NCI-H82 (cell line): ENCODE data around the gene ITPK1.
"Not testable (repeated sequence)": the region's sequence is repeated elsewhere in the genome, so short reads cannot be mapped to it uniquely, and the experiment has no call there.

Experiments used
- DNase-seq: peaks from one replicate; lab custom pipeline; 2025; lab: John Stamatoyannopoulos, UW

The ITPK1 gene

GRCh38 chr14:93084402-93084801 is 31.3 kb downstream of the ITPK1 start:
- no peak for DNase-seq

- no peak for DNase-seq
These were observed 31.8 kb downstream of the ITPK1 start for GRCh38 chr14:93083917-93084316.

GRCh38 chr14:93082576-93083001 is 33.1 kb downstream of the ITPK1 start:
- no peak for DNase-seq

GRCh38 chr14:93081876-93082570 is 33.7 kb downstream of the ITPK1 start:
- DNase-seq: no peak

- no peak for DNase-seq
These were observed 35.8 kb downstream of the ITPK1 start for GRCh38 chr14:93079865-93080403.

GRCh38 chr14:93079321-93079720 is 36.4 kb downstream of the ITPK1 start:
- DNase-seq: no peak

- no peak for DNase-seq
These were observed 36.9 kb downstream of the ITPK1 start for GRCh38 chr14:93078870-93079269.

GRCh38 chr14:93076755-93077154 is 39.0 kb downstream of the ITPK1 start:
- no peak for DNase-seq

GRCh38 chr14:93075891-93076290 is 39.8 kb downstream of the ITPK1 start:
- DNase-seq: no peak

GRCh38 chr14:93073910-93074769 is 41.6 kb downstream of the ITPK1 start:
- no peak for DNase-seq

GRCh38 chr14:93073358-93073707 is 42.4 kb downstream of the ITPK1 start:
- no peak for DNase-seq

- no peak for DNase-seq
These were observed 42.9 kb downstream of the ITPK1 start for GRCh38 chr14:93072659-93073357.

GRCh38 chr14:93068711-93069110 is 47.0 kb downstream of the ITPK1 start:
- DNase-seq: peak; percentile 24

- DNase-seq: no peak
These were observed 48.6 kb downstream of the ITPK1 start for GRCh38 chr14:93067088-93067487.

GRCh38 chr14:93065272-93065730 is 50.4 kb downstream of the ITPK1 start:
- DNase-seq: no peak

- no peak for DNase-seq
These were observed 51.1 kb downstream of the ITPK1 start for GRCh38 chr14:93064411-93065271.

- no peak for DNase-seq
These were observed 52.3 kb downstream of the ITPK1 start for GRCh38 chr14:93063393-93063792.

- no peak for DNase-seq
These were observed 52.8 kb downstream of the ITPK1 start for GRCh38 chr14:93062890-93063289.

GRCh38 chr14:93062013-93062412 is 53.7 kb downstream of the ITPK1 start:
- DNase-seq: not testable (repeated sequence)

GRCh38 chr14:93061380-93062012 is 54.2 kb downstream of the ITPK1 start:
- no peak for DNase-seq

GRCh38 chr14:93060841-93061240 is 54.9 kb downstream of the ITPK1 start:
- DNase-seq: no peak
